SU-DHL-6 (cell line): ENCODE data around the gene KNDC1.

Experiments
- CTCF ChIP-seq: fragments of 200-600 bp; sonication (generic); IDR thresholded peaks from one replicate; pipeline ENCODE4 v1.5.1; 2017; ENCODE audit warnings: antibody characterized with exemption, mild to moderate bottlenecking, low read length, moderate library complexity; ENCODE audit not compliant: insufficient read depth, poor library complexity, severe bottlenecking
- EZH2phosphoT487 ChIP-seq: fragments of 200-600 bp; sonication (generic), shearing (Covaris generic); conservative IDR thresholded peaks from 2 replicates; pipeline ENCODE4 v1.6.1; 2018; ENCODE audit warnings: mild to moderate bottlenecking, antibody characterized with exemption, low read length, moderate library complexity, mixed read lengths

- no peak for TF ChIP-seq CTCF
- no peak for TF ChIP-seq EZH2phosphoT487
Observed at GRCh38 chr10:133191651-133192050, 31.6 kb downstream of the KNDC1 start.
